BE2C (cell line): ENCODE results near the gene ADGRD1.

ENCODE experiments used
- DNase-seq: peaks from one replicate; pipeline ENCODE4 v3.0.0-alpha.2; 2020
- H3K27me3 ChIP-seq: fragments of 250-450 bp; sonication (Bioruptor Pico); 2 replicates; pipeline ENCODE4 v1.5.1; 2020; ENCODE audit warnings: mild to moderate bottlenecking
- H3K36me3 ChIP-seq: fragments of 250-450 bp; sonication (Bioruptor Pico); 2 replicates; pipeline ENCODE4 v1.5.1; 2020; ENCODE audit warnings: mild to moderate bottlenecking
- H3K4me1 ChIP-seq: fragments of 250-450 bp; sonication (Bioruptor Pico); 2 replicates; pipeline ENCODE4 v1.5.1; 2020
- H3K4me3 ChIP-seq: 2 replicates; pipeline ENCODE4 v1.5.1; 2011; ENCODE audit warnings: low read depth, low read length
- H3K9me3 ChIP-seq: fragments of 250-450 bp; sonication (Bioruptor Pico); 2 replicates; pipeline ENCODE4 v1.5.1; 2020
- TF ChIP-seq, protein P1 (sequence below): IDR thresholded peaks from 2 replicates; pipeline ENCODE4 v1.5.1; 2012; ENCODE audit warnings: mild to moderate bottlenecking, low read depth, low read length

The ADGRD1 gene

GRCh38 chr12:130970165-130970907 is 16.6 kb downstream of the ADGRD1 start:
- H3K36me3 ChIP-seq: no peaks in the 10 kb centered on the region
- H3K4me3 ChIP-seq: peak overlapping the region; percentile 11; the same call in 1 of the 2 replicates
- no peak for DNase-seq
- H3K4me1 ChIP-seq: peaks cover 12% of the 10 kb centered on the region
- H3K9me3 ChIP-seq: no peaks in the 10 kb centered on the region
- no peaks in the 10 kb centered on the region for H3K27me3 ChIP-seq
- TF ChIP-seq, protein P1, sequence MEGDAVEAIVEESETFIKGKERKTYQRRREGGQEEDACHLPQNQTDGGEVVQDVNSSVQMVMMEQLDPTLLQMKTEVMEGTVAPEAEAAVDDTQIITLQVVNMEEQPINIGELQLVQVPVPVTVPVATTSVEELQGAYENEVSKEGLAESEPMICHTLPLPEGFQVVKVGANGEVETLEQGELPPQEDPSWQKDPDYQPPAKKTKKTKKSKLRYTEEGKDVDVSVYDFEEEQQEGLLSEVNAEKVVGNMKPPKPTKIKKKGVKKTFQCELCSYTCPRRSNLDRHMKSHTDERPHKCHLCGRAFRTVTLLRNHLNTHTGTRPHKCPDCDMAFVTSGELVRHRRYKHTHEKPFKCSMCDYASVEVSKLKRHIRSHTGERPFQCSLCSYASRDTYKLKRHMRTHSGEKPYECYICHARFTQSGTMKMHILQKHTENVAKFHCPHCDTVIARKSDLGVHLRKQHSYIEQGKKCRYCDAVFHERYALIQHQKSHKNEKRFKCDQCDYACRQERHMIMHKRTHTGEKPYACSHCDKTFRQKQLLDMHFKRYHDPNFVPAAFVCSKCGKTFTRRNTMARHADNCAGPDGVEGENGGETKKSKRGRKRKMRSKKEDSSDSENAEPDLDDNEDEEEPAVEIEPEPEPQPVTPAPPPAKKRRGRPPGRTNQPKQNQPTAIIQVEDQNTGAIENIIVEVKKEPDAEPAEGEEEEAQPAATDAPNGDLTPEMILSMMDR: no peak

- peaks cover 12% of the 10 kb centered on the region for H3K4me1 ChIP-seq
- no peaks in the 10 kb centered on the region for H3K9me3 ChIP-seq
- H3K27me3 ChIP-seq: no peaks in the 10 kb centered on the region
- TF ChIP-seq, protein P1: no peak
- no peaks in the 10 kb centered on the region for H3K36me3 ChIP-seq
- no peak for DNase-seq
- 0 out of 2 replicates have a peak overlapping the region, but pooled peaks have one; percentile 11 for H3K4me3 ChIP-seq
Observed at GRCh38 chr12:130970908-130971233, 17.2 kb downstream of the ADGRD1 start.

DNA sequence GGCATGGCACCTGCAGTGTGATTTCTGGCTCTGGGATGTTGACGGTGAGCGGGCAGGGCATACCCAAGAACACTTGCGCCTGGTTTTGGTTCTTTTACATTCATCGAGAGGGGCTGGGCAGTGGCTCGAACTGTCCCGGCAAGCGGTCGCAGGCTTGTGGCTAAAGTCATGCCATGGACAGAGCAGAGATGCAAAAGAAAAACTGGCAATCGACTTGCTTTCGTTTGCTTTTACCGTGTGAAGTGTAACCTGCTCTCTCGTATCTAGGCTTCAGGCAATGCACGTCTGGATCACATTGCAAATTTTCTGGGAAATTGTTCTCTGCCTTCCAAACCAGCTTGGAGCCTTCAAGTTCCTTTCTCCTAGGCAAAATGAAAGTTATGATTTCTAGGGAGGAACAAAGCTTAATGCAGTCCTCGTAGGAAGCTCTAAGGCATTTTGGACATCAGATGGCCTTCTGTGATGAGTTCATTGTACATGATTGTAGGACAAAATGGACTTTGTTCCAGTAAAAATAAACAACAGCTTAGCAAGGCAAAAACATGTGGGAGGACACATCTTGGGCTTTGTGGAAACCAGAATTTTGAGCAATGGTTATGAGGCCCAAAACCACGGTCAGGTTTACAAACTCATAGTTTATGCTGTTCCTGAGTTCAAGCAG is 18.3 kb downstream of the ADGRD1 start:
- DNase-seq: no peak
- Histone ChIP-seq H3K9me3 (no peaks in the 10 kb centered on the region), H3K4me1 (peaks cover 12% of the 10 kb centered on the region), H3K36me3 (no peaks in the 10 kb centered on the region), H3K4me3 (no peak overlapping the region), H3K27me3 (no peaks in the 10 kb centered on the region)
- TF ChIP-seq, protein P1: no peak

GRCh38 chr12:130972586-130972950 is 18.9 kb downstream of the ADGRD1 start:
- Histone ChIP-seq H3K4me3 (no peak overlapping the region), H3K27me3 (no peaks in the 10 kb centered on the region), H3K36me3 (no peaks in the 10 kb centered on the region), H3K9me3 (no peaks in the 10 kb centered on the region), H3K4me1 (peaks cover 12% of the 10 kb centered on the region)
- TF ChIP-seq, protein P1: no peak
- DNase-seq: no peak

- no peak overlapping the region for H3K4me3 ChIP-seq
- H3K4me1 ChIP-seq: peaks cover 12% of the 10 kb centered on the region
- TF ChIP-seq, protein P1: no peak
- DNase-seq: no peak
- H3K36me3 ChIP-seq: no peaks in the 10 kb centered on the region
- no peaks in the 10 kb centered on the region for H3K9me3 ChIP-seq
- no peaks in the 10 kb centered on the region for H3K27me3 ChIP-seq
Observed at GRCh38 chr12:130973109-130973508, 19.4 kb downstream of the ADGRD1 start.

- no peaks in the 10 kb centered on the region for H3K27me3 ChIP-seq
- no peak overlapping the region for H3K4me3 ChIP-seq
- no peaks in the 10 kb centered on the region for H3K36me3 ChIP-seq
- no peaks in the 10 kb centered on the region for H3K9me3 ChIP-seq
- TF ChIP-seq, protein P1: no peak
- no peak for DNase-seq
- peaks cover 12% of the 10 kb centered on the region for H3K4me1 ChIP-seq
Observed at GRCh38 chr12:130973906-130974305, 20.2 kb downstream of the ADGRD1 start.
